SK-N-MC (cell line): ENCODE results near the gene HACD4.

Experiments
- EZH2 ChIP-seq: fragments of 200-600 bp; sonication (generic); IDR thresholded peaks from one replicate; pipeline ENCODE4 v1.6.1; 2017; ENCODE audit warnings: antibody characterized with exemption
- FOXP2 ChIP-seq: optimal IDR thresholded peaks from 2 replicates; pipeline ENCODE3; 2011; ENCODE audit warnings: mild to moderate bottlenecking, moderate library complexity; ENCODE audit not compliant: insufficient read depth; ENCODE audit errors: extremely low read length, control extremely low read depth
- POLR2AphosphoS5 ChIP-seq: IDR thresholded peaks from 2 replicates; pipeline ENCODE4 v1.6.1; 2012; ENCODE audit warnings: mild to moderate bottlenecking, low read depth, low read length, borderline replicate concordance

GRCh38 chr9:21018177-21018576, 13.3 kb downstream of the HACD4 start:
- TF ChIP-seq POLR2AphosphoS5 (no peak), EZH2 (no peak), FOXP2 (no peak)
